HepG2 (cell line): ENCODE data around the gene SLC22A31. TPM values are rescaled to one million over a fixed set of nuclear protein-coding genes. Genes with fewer than 3 reads are reported as not detected.

Experiments
- BORCS8-MEF2B ChIP-seq: sonication (generic); formaldehyde crosslinking; IDR thresholded peaks from 2 replicates; pipeline ENCODE4 v1.8.0; 2022; ENCODE audit warnings: mild to moderate bottlenecking, missing genetic modification reagents
- GABPA ChIP-seq, 2 experiments: IDR thresholded peaks; 2 replicates each; pipeline ENCODE4 v1.6.1; 2011 to 2016; ENCODE audit warnings: low read depth in 2 of 2, low read length in 1 of 2, missing biosample characterization in 1 of 2, missing genetic modification characterization in 1 of 2
- HMG20A ChIP-seq: IDR thresholded peaks from 2 replicates; pipeline ENCODE4 v1.6.1; 2016; ENCODE audit warnings: borderline replicate concordance
- MAF1 ChIP-seq: sonication (generic); formaldehyde crosslinking; IDR thresholded peaks from 2 replicates; pipeline ENCODE4 v1.5.0; 2020; ENCODE audit warnings: missing genetic modification reagents, borderline replicate concordance
- NCOR1 ChIP-seq: fragments of 200-600 bp; sonication (generic); IDR thresholded peaks from 2 replicates; pipeline ENCODE4 v1.7.0; 2017; ENCODE audit warnings: antibody characterized with exemption, low read length, borderline replicate concordance
- SMARCE1 ChIP-seq: fragments of 450-650 bp; IDR thresholded peaks from 2 replicates; pipeline ENCODE4 v1.6.1; 2017; ENCODE audit warnings: borderline replicate concordance
- SNAPC2 ChIP-seq: sonication (generic); formaldehyde crosslinking; IDR thresholded peaks from 2 replicates; pipeline ENCODE4 v1.8.1; 2022; ENCODE audit warnings: mild to moderate bottlenecking, missing genetic modification reagents
- SP140L ChIP-seq: sonication (generic); formaldehyde crosslinking; IDR thresholded peaks from 2 replicates; pipeline ENCODE4 v1.4.0; 2020; ENCODE audit warnings: missing genetic modification reagents, borderline replicate concordance
- XBP1 ChIP-seq: sonication (generic); formaldehyde crosslinking; IDR thresholded peaks from 2 replicates; pipeline ENCODE4 v1.5.0; 2020; ENCODE audit warnings: missing genetic modification reagents
- YEATS4 ChIP-seq: sonication (generic); formaldehyde crosslinking; IDR thresholded peaks from 2 replicates; pipeline ENCODE4 v1.4.0; 2020; ENCODE audit warnings: missing genetic modification reagents, borderline replicate concordance
- ZKSCAN8 ChIP-seq: IDR thresholded peaks from 2 replicates; pipeline ENCODE4 v1.6.1; 2016; ENCODE audit warnings: borderline replicate concordance, missing genetic modification reagents, missing compliant biosample characterization
- ZNF207 ChIP-seq: fragments of 450-650 bp; IDR thresholded peaks from 2 replicates; pipeline ENCODE4 v1.6.1; 2016; ENCODE audit warnings: antibody characterized with exemption, borderline replicate concordance
- ZNF337 ChIP-seq: sonication (generic); formaldehyde crosslinking; IDR thresholded peaks from 2 replicates; pipeline ENCODE4 v1.5.1; 2020; ENCODE audit warnings: missing genetic modification reagents, low read depth, mild to moderate bottlenecking, borderline replicate concordance
- ZNF33B ChIP-seq: sonication (generic); formaldehyde crosslinking; IDR thresholded peaks from 2 replicates; pipeline ENCODE4 v1.5.1; 2020; ENCODE audit warnings: mild to moderate bottlenecking, missing genetic modification reagents
- ZNF816 ChIP-seq: sonication (generic); formaldehyde crosslinking; IDR thresholded peaks from 2 replicates; pipeline ENCODE4 v1.8.0; 2022; ENCODE audit warnings: missing genetic modification reagents, mild to moderate bottlenecking, borderline replicate concordance
- ZSCAN25 ChIP-seq: sonication (generic); formaldehyde crosslinking; IDR thresholded peaks from 2 replicates; pipeline ENCODE4 v1.8.0; 2022; ENCODE audit warnings: mild to moderate bottlenecking, missing genetic modification reagents
- polyA plus RNA-seq, 8 experiments: library from polyadenylated mRNA; depleted of rRNA in 3 of 8; stranded (reverse) in 7 of 8; unstranded in 1 of 8; fragments of >200 nt; fragmentation: Illumina TruSeq in 4 of 8; extraction: Trizol in 4 of 8; gene quantifications; 2 replicates each; pipeline versions ENCODE4 v1.2.1 to v1.2.3, GENCODE V29; 2011 to 2016; ENCODE audit warnings: low read depth in 4 of 8, missing spikeins in 1 of 8, mixed read lengths in 1 of 8; ENCODE audit not compliant: insufficient read depth in 1 of 8
- total RNA-seq, 5 experiments: library from RNA; depleted of rRNA; stranded (reverse); fragments of >200 nt; fragmentation: Illumina TruSeq; extraction: Trizol; gene quantifications; 2 replicates each; pipeline ENCODE4 v1.2.3, GENCODE V29; 2016; ENCODE audit warnings: low read depth in 1 of 5
- TF ChIP-seq, protein P1 (sequence below): IDR thresholded peaks from 2 replicates; pipeline ENCODE4 v1.6.1; 2016; ENCODE audit warnings: low read depth, control low read depth
- TF ChIP-seq, protein P2 (sequence below): IDR thresholded peaks from 2 replicates; pipeline ENCODE4 v1.6.1; 2012; ENCODE audit warnings: low read length, improper control_type of control experiment
- TF ChIP-seq, protein P3 (sequence below): sonication (generic); formaldehyde crosslinking; IDR thresholded peaks from 2 replicates; pipeline ENCODE4 v1.5.1; 2020; ENCODE audit warnings: missing genetic modification reagents, mild to moderate bottlenecking, borderline replicate concordance
- TF ChIP-seq, protein P4 (sequence below): IDR thresholded peaks from 2 replicates; pipeline ENCODE4 v1.6.1; 2012; ENCODE audit warnings: inconsistent platforms
- TF ChIP-seq, protein P5 (sequence below): sonication (generic); IDR thresholded peaks from 2 replicates; pipeline ENCODE4 v1.6.1; 2016; ENCODE audit warnings: low read depth, borderline replicate concordance

Gene SLC22A31
- total and polyA plus RNA-seq, 2 of the 13 experiments (the other 11 are each of a cell fraction or from before 2014, with no cell fraction given), result 67.3 to 83.3 TPM

DNA sequence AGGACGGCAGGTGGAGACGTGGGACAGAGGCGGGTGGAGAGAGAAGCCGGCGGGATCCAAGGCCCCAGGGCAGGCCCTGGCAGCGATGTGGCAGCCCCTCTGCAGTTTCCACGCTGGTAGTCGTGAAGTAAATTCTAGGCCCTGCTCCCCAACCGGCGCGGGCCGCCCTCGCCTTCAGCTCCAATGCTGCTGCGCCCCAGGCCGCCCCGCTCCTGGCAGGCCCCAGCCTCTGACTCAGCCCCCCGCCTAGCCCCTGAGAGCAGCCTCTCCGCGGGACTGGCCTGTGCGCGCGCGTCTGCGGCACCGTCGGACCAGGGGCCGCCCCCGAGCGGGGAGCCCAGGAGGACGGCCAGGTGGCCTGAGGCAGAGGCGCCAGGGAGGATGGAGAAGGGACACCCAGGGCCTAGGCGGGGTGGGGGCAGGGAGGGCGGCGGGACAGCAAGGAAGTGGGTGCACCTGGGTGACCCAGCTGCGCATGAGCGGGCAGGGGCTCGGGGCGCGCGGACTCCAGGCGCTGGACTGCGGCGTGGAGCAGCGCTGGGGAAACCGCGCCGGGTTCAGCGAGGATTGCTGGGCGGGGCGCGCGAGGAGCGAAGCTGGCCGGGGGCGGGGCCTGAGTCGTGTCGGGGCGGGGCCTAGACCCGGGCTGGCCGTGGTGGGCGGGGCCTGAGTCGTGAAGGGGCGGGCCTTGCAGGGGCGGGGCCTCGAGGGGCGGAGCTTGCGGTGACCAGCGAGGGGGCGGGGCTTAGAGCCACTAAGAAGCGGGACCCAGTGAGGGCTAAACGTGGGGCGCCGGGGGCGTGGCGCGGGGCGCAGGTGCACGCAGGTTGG, 46.8 kb upstream of the SLC22A31 start (continued):
- TF ChIP-seq, protein P1, sequence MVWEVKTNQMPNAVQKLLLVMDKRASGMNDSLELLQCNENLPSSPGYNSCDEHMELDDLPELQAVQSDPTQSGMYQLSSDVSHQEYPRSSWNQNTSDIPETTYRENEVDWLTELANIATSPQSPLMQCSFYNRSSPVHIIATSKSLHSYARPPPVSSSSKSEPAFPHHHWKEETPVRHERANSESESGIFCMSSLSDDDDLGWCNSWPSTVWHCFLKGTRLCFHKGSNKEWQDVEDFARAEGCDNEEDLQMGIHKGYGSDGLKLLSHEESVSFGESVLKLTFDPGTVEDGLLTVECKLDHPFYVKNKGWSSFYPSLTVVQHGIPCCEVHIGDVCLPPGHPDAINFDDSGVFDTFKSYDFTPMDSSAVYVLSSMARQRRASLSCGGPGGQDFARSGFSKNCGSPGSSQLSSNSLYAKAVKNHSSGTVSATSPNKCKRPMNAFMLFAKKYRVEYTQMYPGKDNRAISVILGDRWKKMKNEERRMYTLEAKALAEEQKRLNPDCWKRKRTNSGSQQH, result no peak
- TF ChIP-seq ZKSCAN8 (no peak), SMARCE1 (no peak), SP140L (CRISPR knock-in tag) (peak; percentile 34; the same call in 1 of the 2 replicates), HMG20A (CRISPR knock-in tag) (no peak), YEATS4 (CRISPR knock-in tag) (peak; percentile 79), ZSCAN25 (0 out of 2 replicates have a peak, but pooled peaks have one; percentile 18), BORCS8-MEF2B (peak; percentile 76), ZNF33B (peak; percentile 97), XBP1 (CRISPR knock-in tag) (no peak), ZNF337 (CRISPR knock-in tag) (no peak), SNAPC2 (CRISPR knock-in tag) (no peak), ZNF207 (no peak), GABPA (IDR thresholded peaks at IDR 0.05; ENCODE audit: low read depth, low read length) (no peak; the same call in none of the 2 replicates), GABPA (CRISPR knock-in tag; IDR thresholded peaks at IDR 0.05; ENCODE audit: low read depth) (no peak), ZNF816 (CRISPR knock-in tag) (no peak), MAF1 (CRISPR knock-in tag) (0 out of 2 replicates have a peak, but pooled peaks have one; percentile 55), NCOR1 (no peak)
- TF ChIP-seq, protein P2, sequence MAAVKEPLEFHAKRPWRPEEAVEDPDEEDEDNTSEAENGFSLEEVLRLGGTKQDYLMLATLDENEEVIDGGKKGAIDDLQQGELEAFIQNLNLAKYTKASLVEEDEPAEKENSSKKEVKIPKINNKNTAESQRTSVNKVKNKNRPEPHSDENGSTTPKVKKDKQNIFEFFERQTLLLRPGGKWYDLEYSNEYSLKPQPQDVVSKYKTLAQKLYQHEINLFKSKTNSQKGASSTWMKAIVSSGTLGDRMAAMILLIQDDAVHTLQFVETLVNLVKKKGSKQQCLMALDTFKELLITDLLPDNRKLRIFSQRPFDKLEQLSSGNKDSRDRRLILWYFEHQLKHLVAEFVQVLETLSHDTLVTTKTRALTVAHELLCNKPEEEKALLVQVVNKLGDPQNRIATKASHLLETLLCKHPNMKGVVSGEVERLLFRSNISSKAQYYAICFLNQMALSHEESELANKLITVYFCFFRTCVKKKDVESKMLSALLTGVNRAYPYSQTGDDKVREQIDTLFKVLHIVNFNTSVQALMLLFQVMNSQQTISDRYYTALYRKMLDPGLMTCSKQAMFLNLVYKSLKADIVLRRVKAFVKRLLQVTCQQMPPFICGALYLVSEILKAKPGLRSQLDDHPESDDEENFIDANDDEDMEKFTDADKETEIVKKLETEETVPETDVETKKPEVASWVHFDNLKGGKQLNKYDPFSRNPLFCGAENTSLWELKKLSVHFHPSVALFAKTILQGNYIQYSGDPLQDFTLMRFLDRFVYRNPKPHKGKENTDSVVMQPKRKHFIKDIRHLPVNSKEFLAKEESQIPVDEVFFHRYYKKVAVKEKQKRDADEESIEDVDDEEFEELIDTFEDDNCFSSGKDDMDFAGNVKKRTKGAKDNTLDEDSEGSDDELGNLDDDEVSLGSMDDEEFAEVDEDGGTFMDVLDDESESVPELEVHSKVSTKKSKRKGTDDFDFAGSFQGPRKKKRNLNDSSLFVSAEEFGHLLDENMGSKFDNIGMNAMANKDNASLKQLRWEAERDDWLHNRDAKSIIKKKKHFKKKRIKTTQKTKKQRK, result no peak
- TF ChIP-seq, protein P3, sequence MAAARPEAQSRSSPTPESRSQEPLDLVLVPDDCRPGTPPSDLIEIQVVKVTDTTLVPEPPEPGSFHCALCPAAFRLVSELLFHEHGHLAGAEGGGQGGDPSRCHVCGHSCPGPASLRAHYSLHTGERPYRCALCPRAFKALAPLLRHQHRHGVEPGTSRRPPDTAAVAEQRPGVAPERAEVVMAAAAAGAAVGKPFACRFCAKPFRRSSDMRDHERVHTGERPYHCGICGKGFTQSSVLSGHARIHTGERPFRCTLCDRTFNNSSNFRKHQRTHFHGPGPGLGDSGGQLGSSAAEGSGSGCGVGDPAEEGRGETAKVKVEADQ, result no peak
- TF ChIP-seq, protein P4, sequence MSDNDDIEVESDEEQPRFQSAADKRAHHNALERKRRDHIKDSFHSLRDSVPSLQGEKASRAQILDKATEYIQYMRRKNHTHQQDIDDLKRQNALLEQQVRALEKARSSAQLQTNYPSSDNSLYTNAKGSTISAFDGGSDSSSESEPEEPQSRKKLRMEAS, result peak; percentile 91
- TF ChIP-seq, protein P5, sequence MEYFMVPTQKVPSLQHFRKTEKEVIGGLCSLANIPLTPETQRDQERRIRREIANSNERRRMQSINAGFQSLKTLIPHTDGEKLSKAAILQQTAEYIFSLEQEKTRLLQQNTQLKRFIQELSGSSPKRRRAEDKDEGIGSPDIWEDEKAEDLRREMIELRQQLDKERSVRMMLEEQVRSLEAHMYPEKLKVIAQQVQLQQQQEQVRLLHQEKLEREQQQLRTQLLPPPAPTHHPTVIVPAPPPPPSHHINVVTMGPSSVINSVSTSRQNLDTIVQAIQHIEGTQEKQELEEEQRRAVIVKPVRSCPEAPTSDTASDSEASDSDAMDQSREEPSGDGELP, result no peak; the same call in 1 of the 2 replicates
